HCT116 (cell line): ENCODE results near the gene HSD17B3. TPM values are rescaled to one million over a fixed set of nuclear protein-coding genes. Genes with fewer than 3 reads are reported as not detected.

ENCODE experiments used
- ATAC-seq: fragments of 200-7000 bp; cut with Tn5 transposase; 2 replicates; pipeline ENCODE4 v1.9.1; 2020; ENCODE audit warnings: mild to moderate bottlenecking, moderate library complexity
- BruUV-seq: library from RNA; stranded (reverse); fragments of 400-500 nt; replicated peaks from 2 replicates; lab custom pipeline; 2021; lab: Mats Ljungman, UMichigan
- CTCF ChIA-PET: fragments of 300-600 bp; sonication (Branson Sonifier 250); formaldehyde crosslinking; loops from one replicate; lab custom pipeline; 2021; ENCODE audit warnings: antibody characterized with exemption; lab: Charles Lee
- POLR2A ChIA-PET: fragments of 300-600, 350-600 bp; sonication (Branson Sonifier 250); formaldehyde crosslinking; loops from one replicate; lab custom pipeline; 2021; ENCODE audit warnings: antibody characterized with exemption; lab: Charles Lee
- RAD21 ChIA-PET, 2 experiments: fragments of 300-600 bp; sonication (Branson Sonifier 250); formaldehyde crosslinking; loops; one replicate each; lab custom pipeline; 2023; ENCODE audit warnings: low total read pairs in 2 of 2; ENCODE audit not compliant: uncharacterized antibody in 2 of 2, unreplicated experiment in 2 of 2, low non-redundant PET in 1 of 2; lab: Charles Lee
- DNase-seq: peaks from one replicate; pipeline ENCODE4 v3.0.0-alpha.2; 2010; ENCODE audit warnings: low read depth, low spot score
- H2AFZ ChIP-seq: fragments of 200-600 bp; shearing (Covaris generic), sonication (generic); 2 replicates; pipeline ENCODE4 v1.6.1; 2017; ENCODE audit warnings: low read depth, mixed run types, mixed read lengths, antibody characterized with exemption, low read length; ENCODE audit not compliant: poor library complexity, severe bottlenecking
- H3K27ac ChIP-seq: 2 replicates; pipeline ENCODE4 v1.5.1; 2012; ENCODE audit warnings: low read depth, low read length
- H3K27me3 ChIP-seq: fragments of 200-600 bp; sonication (generic); 2 replicates; pipeline ENCODE4 v1.6.1; 2016; ENCODE audit warnings: mixed run types, low read length, mixed read lengths; ENCODE audit not compliant: insufficient read depth
- H3K36me3 ChIP-seq, 2 experiments: fragments of 200-500 bp in 1 of 2; fragments of 200-600 bp in 1 of 2; sonication (Bioruptor generic) in 1 of 2; sonication (generic) in 1 of 2; 2 replicates each; pipeline versions ENCODE4 v1.5.1 to v1.6.1; 2014 to 2016; ENCODE audit warnings: low read length in 2 of 2, inconsistent platforms in 1 of 2, mixed read lengths in 1 of 2, mixed run types in 1 of 2; ENCODE audit not compliant: insufficient read depth in 2 of 2, control insufficient read depth in 1 of 2
- H3K4me1 ChIP-seq, 2 experiments: fragments of 200-600 bp in 1 of 2; sonication (generic) in 1 of 2; 2 replicates each; pipeline versions ENCODE4 v1.5.1 to v1.6.1; 2012 to 2017; ENCODE audit warnings: low read length in 2 of 2, inconsistent platforms in 1 of 2, mild to moderate bottlenecking in 1 of 2, mixed read lengths in 1 of 2, mixed run types in 1 of 2, moderate library complexity in 1 of 2; ENCODE audit not compliant: insufficient read depth in 2 of 2, control insufficient read depth in 1 of 2
- H3K4me2 ChIP-seq: fragments of 200-600 bp; sonication (generic); 2 replicates; pipeline ENCODE4 v1.6.1; 2017; ENCODE audit warnings: mixed run types, low read length, mixed read lengths
- H3K4me3 ChIP-seq, 2 experiments: fragments of 200-600 bp in 1 of 2; sonication (generic) in 1 of 2; replicated peaks in 1 of 2; 2 replicates each; pipeline ENCODE4 v1.5.1; 2011 to 2016; ENCODE audit warnings: low read length in 2 of 2, control low read depth in 1 of 2, low read depth in 1 of 2, mild to moderate bottlenecking in 1 of 2, mixed read lengths in 1 of 2, mixed run types in 1 of 2
- H3K79me2 ChIP-seq: fragments of 200-600 bp; sonication (generic); 2 replicates; pipeline ENCODE4 v1.6.1; 2017; ENCODE audit warnings: mild to moderate bottlenecking, mixed run types, low read length, moderate library complexity, mixed read lengths; ENCODE audit not compliant: insufficient read depth
- H3K9ac ChIP-seq: fragments of 200-600 bp; sonication (generic); 2 replicates; pipeline ENCODE4 v1.6.1; 2016; ENCODE audit warnings: low read length, mixed read lengths
- H3K9me2 ChIP-seq: fragments of 200-600 bp; sonication (generic), shearing (Covaris generic); 2 replicates; pipeline ENCODE4 v1.6.1; 2017; ENCODE audit warnings: mixed run types, mild to moderate bottlenecking, moderate library complexity; ENCODE audit not compliant: insufficient read depth
- H3K9me3 ChIP-seq, 2 experiments: fragments of 200-500 bp in 1 of 2; fragments of 200-600 bp in 1 of 2; sonication (Bioruptor generic) in 1 of 2; sonication (generic) in 1 of 2; 2 replicates each; pipeline ENCODE4 v1.6.1; 2014 to 2017; ENCODE audit warnings: low read length in 2 of 2, mixed read lengths in 2 of 2, inconsistent platforms in 1 of 2, low read depth in 1 of 2, mild to moderate bottlenecking in 1 of 2, mixed run types in 1 of 2, moderate library complexity in 1 of 2; ENCODE audit not compliant: control insufficient read depth in 1 of 2, insufficient read depth in 1 of 2
- H4K20me1 ChIP-seq: fragments of 200-600 bp; sonication (generic), shearing (Covaris generic); 2 replicates; pipeline ENCODE4 v1.6.1; 2017; ENCODE audit warnings: mixed run types, mild to moderate bottlenecking, moderate library complexity; ENCODE audit not compliant: insufficient read depth
- CBX3 ChIP-seq: IDR thresholded peaks from 2 replicates; pipeline ENCODE4 v1.6.1; 2012; ENCODE audit warnings: low read depth
- CEBPB ChIP-seq: IDR thresholded peaks from 2 replicates; pipeline ENCODE4 v1.6.1; 2012; ENCODE audit warnings: low read depth
- EGR1 ChIP-seq: IDR thresholded peaks from 2 replicates; pipeline ENCODE4 v1.6.1; 2012; ENCODE audit warnings: low read depth
- ELF1 ChIP-seq: IDR thresholded peaks from 2 replicates; pipeline ENCODE4 v1.6.1; 2012; ENCODE audit warnings: low read depth, borderline replicate concordance
- EZH2phosphoT487 ChIP-seq: fragments of 200-600 bp; IDR thresholded peaks from 2 replicates; pipeline ENCODE4 v1.6.1; 2018; ENCODE audit warnings: antibody characterized with exemption, borderline replicate concordance
- POLR2A ChIP-seq: IDR thresholded peaks from 2 replicates; pipeline ENCODE4 v1.7.0; 2011; ENCODE audit warnings: borderline replicate concordance; ENCODE audit not compliant: insufficient read depth, insufficient read length; ENCODE audit errors: extremely low read depth
- POLR2AphosphoS5 ChIP-seq: IDR thresholded peaks from 2 replicates; pipeline ENCODE4 v1.6.1; 2011; ENCODE audit warnings: mild to moderate bottlenecking, low read depth, low read length, moderate library complexity
- SIN3A ChIP-seq: IDR thresholded peaks from 2 replicates; pipeline ENCODE4 v1.6.1; 2012; ENCODE audit warnings: low read depth
- SP1 ChIP-seq: IDR thresholded peaks from 2 replicates; pipeline ENCODE4 v1.6.1; 2012; ENCODE audit warnings: low read depth
- SRF ChIP-seq: IDR thresholded peaks from 2 replicates; pipeline ENCODE4 v1.6.1; 2012; ENCODE audit warnings: low read depth
- ZFX ChIP-seq: fragments of 450-650 bp; IDR thresholded peaks from 2 replicates; pipeline ENCODE4 v1.6.1; 2017
- intact Hi-C: fragments of 100-400 bp; cut with micrococcal nuclease; formaldehyde crosslinking; loops from 2 replicates; pipeline ENCODE4 v1.10.0; 2022
- total RNA-seq: library from RNA; stranded (reverse); gene quantifications from one replicate; pipeline ENCODE4 v1.2.1, GENCODE V29; 2021; ENCODE audit not compliant: unreplicated experiment
- TF ChIP-seq, protein P1 (sequence below): IDR thresholded peaks from 2 replicates; pipeline ENCODE4 v1.6.1; 2012; ENCODE audit warnings: low read depth

HSD17B3 gene
- total RNA-seq, 1 experiment from 2014 or later = 0.37 TPM

DNA sequence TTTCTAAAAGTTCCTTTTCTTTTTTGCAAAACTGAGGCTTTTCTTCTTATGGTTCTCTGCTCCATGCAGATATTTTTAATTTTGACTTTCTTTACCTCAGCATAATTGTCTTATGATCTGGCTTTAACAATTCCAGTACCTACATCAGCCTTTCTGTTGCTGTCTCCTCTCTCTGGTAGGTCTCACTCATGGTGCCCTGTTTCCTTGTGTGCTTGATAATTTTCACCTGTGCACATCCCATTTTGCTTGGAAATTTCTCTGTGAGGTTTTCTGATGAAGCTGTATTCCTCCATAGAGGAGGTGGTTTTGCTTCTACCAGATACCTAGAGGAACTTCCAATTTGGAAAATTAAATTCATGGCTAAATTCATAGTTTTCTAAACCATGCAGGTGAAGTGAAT is 2.3 kb upstream of the HSD17B3 start:
- Histone ChIP-seq H3K27me3 (no peaks in the 10 kb centered on the region), H4K20me1 (no peaks in the 10 kb centered on the region), H3K4me1 (peaks cover 5 to 21% of the 10 kb centered on the region in 2 experiments), H3K9ac (no peak overlapping the region), H3K36me3 (no peaks in the 10 kb centered on the region), H3K9me3 (peaks cover 0 to 6% of the 10 kb centered on the region in 2 experiments; a peak in 1 of 4 replicates), H3K79me2 (no peaks in the 10 kb centered on the region), H3K4me3 (no peak overlapping the region), H3K4me2 (no peak overlapping the region)
- intact Hi-C loops = no loop called here
- DNase-seq = no peak
- no TSS peak for BruUV-seq
- ChIA-PET RAD21 (no interaction called here), POLR2A (no interaction called here)
- TF ChIP-seq POLR2A (no peak), EZH2phosphoT487 (no peak), ZFX (no peak), SRF (no peak), SIN3A (no peak), EGR1 (no peak), SP1 (no peak), CEBPB (no peak), ELF1 (no peak), CBX3 (no peak), POLR2AphosphoS5 (no peak)
- TF ChIP-seq, protein P1, sequence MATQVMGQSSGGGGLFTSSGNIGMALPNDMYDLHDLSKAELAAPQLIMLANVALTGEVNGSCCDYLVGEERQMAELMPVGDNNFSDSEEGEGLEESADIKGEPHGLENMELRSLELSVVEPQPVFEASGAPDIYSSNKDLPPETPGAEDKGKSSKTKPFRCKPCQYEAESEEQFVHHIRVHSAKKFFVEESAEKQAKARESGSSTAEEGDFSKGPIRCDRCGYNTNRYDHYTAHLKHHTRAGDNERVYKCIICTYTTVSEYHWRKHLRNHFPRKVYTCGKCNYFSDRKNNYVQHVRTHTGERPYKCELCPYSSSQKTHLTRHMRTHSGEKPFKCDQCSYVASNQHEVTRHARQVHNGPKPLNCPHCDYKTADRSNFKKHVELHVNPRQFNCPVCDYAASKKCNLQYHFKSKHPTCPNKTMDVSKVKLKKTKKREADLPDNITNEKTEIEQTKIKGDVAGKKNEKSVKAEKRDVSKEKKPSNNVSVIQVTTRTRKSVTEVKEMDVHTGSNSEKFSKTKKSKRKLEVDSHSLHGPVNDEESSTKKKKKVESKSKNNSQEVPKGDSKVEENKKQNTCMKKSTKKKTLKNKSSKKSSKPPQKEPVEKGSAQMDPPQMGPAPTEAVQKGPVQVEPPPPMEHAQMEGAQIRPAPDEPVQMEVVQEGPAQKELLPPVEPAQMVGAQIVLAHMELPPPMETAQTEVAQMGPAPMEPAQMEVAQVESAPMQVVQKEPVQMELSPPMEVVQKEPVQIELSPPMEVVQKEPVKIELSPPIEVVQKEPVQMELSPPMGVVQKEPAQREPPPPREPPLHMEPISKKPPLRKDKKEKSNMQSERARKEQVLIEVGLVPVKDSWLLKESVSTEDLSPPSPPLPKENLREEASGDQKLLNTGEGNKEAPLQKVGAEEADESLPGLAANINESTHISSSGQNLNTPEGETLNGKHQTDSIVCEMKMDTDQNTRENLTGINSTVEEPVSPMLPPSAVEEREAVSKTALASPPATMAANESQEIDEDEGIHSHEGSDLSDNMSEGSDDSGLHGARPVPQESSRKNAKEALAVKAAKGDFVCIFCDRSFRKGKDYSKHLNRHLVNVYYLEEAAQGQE = no peak
- TF ChIP-seq, all 23 proteins: peak for 0
- CTCF ChIA-PET = interaction anchor here (0.9 kb wide), 1 partner anchor 13 kb away, joined by 4 read pairs; no protein-coding TSS in a partner anchor
- Histone ChIP-seq H3K27ac (no peak overlapping the region), H3K9me2 (no peaks in the 10 kb centered on the region), H2AFZ (no peak overlapping the region)
- ATAC-seq = no peak
